ENCODE results near the gene PARD3B. TPM values are rescaled to one million over a fixed set of nuclear protein-coding genes. Genes with fewer than 3 reads are reported as not detected.

Gene PARD3B
- total RNA-seq, 1 donor from 2014 or later, result 6.5 TPM

DNA sequence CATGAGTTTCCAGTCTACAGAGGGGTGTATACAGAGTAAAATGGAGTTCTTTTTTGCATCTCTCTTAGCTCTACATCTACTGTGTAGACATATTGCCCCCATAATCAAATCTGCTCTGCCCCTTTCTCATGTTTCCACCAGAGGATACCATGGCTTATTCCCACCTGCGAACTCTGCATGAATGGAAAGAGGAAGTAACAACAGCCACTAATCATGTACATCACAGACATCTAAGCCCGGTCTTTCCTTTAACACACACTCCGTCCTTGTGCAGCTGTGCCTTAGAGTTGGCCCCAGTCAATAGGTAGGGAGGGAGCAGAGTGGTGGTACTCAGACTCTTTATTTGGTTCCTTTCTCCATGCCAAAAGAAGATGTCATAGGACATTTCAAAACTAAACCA is 989.7 kb downstream of the PARD3B start:
- Histone ChIP-seq H3K4me3 (ENCODE audit: low read depth, low read length) (no peak overlapping the region), H3K27me3 (ENCODE audit: control insufficient read depth, insufficient read depth, low read length) (no peaks in the 10 kb centered on the region), H3K36me3 (ENCODE audit: control insufficient read depth, insufficient read depth, low read length) (no peaks in the 10 kb centered on the region)
- TF ChIP-seq, protein P1, sequence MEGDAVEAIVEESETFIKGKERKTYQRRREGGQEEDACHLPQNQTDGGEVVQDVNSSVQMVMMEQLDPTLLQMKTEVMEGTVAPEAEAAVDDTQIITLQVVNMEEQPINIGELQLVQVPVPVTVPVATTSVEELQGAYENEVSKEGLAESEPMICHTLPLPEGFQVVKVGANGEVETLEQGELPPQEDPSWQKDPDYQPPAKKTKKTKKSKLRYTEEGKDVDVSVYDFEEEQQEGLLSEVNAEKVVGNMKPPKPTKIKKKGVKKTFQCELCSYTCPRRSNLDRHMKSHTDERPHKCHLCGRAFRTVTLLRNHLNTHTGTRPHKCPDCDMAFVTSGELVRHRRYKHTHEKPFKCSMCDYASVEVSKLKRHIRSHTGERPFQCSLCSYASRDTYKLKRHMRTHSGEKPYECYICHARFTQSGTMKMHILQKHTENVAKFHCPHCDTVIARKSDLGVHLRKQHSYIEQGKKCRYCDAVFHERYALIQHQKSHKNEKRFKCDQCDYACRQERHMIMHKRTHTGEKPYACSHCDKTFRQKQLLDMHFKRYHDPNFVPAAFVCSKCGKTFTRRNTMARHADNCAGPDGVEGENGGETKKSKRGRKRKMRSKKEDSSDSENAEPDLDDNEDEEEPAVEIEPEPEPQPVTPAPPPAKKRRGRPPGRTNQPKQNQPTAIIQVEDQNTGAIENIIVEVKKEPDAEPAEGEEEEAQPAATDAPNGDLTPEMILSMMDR (IDR thresholded peaks at IDR 0.05; ENCODE audit: insufficient read depth, low read length, poor library complexity, severe bottlenecking), result no peak
- DNase-seq (ENCODE audit: low read depth), result no peak

DNA sequence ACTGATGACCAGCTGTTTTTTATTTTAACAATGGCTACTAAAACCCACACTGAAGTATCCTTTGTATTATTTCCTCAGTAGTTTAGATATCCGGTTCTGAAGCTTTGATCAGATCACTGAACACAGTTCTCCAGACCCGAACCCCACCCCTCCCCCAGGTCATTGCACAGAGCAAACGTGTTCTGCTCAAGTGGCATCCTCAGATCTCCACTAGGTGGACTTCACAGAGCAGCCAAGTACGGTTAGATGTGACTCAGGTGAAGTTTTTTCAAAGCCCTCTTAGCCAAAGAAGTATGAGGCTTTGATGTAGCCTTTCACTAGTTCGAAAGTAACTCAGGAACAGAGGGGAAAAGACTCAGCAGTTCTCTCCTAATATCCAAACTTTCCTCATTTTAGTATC is 994.3 kb downstream of the PARD3B start:
- TF ChIP-seq, protein P1 (IDR thresholded peaks at IDR 0.05; ENCODE audit: insufficient read depth, low read length, poor library complexity, severe bottlenecking), result no peak
- Histone ChIP-seq H3K4me3 (ENCODE audit: low read depth, low read length) (no peak overlapping the region), H3K36me3 (ENCODE audit: control insufficient read depth, insufficient read depth, low read length) (no peaks in the 10 kb centered on the region), H3K27me3 (ENCODE audit: control insufficient read depth, insufficient read depth, low read length) (no peaks in the 10 kb centered on the region)
- DNase-seq (ENCODE audit: low read depth), result no peak

DNA sequence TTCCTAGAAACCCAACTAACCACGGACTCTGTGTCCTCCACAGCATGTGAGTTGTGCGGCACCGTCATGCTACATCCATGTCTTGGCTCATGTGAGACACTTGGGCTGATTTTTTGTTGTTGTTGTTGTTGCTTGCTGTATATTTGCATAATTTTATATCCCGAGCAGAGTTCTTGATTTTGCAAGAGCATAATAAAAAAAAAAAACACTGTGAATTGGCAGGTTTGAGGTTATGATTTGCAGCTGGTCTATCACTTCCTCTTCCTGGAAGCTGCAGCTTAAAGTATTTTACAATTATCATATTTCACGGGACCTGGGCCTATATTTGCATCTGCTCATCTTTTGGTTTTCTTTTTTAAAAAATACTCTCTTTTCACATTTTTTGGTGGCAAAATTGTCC is 994.8 kb downstream of the PARD3B start:
- no peak overlapping the region for H3K4me3 ChIP-seq (ENCODE audit: low read depth, low read length)
- DNase-seq (ENCODE audit: low read depth), result no peak
- TF ChIP-seq, protein P1 (IDR thresholded peaks at IDR 0.05; ENCODE audit: insufficient read depth, low read length, poor library complexity, severe bottlenecking), result no peak

DNA sequence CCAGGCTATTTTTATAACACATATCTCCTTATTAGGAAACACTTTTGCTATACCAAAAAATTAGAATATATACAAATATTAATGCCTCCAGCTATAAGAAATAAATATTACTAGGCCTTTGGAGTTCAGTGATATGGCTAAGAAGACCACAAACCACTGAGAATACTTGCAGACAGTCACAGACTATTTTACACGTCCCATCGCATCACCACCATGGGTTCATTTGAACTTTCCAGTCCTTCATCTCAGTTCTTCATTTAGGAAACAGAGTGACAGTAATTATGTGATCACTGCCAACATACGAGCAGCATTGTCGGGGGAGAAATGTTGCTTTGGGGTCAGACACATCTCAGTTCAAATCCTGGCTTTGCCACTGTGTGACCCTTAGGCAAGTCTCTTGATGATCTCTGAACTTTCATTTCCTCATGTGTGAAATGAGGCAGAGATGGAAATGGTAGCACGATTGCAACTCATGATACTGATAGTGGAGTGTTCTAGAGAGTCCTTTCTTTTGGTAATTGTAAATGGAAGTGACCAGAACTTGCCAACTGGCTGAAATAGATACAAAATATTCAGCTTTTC is 998.1 kb downstream of the PARD3B start:
- no peak for DNase-seq (ENCODE audit: low read depth)
- Histone ChIP-seq H3K27me3 (ENCODE audit: control insufficient read depth, insufficient read depth, low read length) (no peaks in the 10 kb centered on the region), H3K4me3 (ENCODE audit: low read depth, low read length) (no peak overlapping the region), H3K36me3 (ENCODE audit: control insufficient read depth, insufficient read depth, low read length) (no peaks in the 10 kb centered on the region)
- TF ChIP-seq, protein P1 (IDR thresholded peaks at IDR 0.05; ENCODE audit: insufficient read depth, low read length, poor library complexity, severe bottlenecking), result no peak

More for the DNA sequence above, 994.8 kb downstream of the PARD3B start:
- H3K36me3 ChIP-seq (ENCODE audit: control insufficient read depth, insufficient read depth, low read length), result no peaks in the 10 kb centered on the region
- no peaks in the 10 kb centered on the region for H3K27me3 ChIP-seq (ENCODE audit: control insufficient read depth, insufficient read depth, low read length)

DNA sequence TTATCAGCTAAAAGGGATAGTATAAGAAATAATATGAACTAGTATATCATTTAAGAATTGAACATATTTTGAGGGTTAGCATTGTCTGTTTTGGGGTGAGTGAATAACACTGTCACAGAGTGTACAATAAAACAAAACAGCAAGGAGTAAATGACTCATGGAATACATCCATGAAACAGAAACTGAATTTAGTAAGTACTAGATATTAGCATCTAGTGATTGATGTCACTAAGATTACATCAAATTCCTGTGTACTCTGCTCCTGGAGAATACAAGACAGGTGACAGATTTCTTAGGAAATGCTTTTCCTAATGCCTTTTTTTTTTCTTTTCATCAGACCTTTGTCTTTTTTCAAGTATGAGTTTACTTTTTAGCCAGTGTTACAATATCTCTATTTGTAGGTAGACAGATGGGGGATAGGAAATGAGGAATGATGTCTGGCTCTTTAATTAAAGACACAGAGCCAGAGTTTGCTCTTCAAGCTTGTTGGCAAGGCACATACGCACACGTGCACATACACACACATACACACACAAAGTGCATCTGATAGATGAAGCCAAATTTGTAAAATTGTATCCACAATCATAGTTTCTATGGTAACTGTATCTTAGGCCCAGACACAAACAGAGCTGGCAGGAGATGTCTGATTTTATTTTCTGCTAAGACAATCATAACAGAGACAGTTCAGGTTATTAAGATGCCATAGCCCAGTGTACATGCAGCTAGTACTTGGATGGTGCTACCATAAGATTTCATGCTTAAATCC is 998.8 kb downstream of the PARD3B start:
- Histone ChIP-seq H3K4me3 (ENCODE audit: low read depth, low read length) (no peak overlapping the region), H3K36me3 (ENCODE audit: control insufficient read depth, insufficient read depth, low read length) (no peaks in the 10 kb centered on the region), H3K27me3 (ENCODE audit: control insufficient read depth, insufficient read depth, low read length) (no peaks in the 10 kb centered on the region)
- DNase-seq (ENCODE audit: low read depth), result no peak
- TF ChIP-seq, protein P1 (IDR thresholded peaks at IDR 0.05; ENCODE audit: insufficient read depth, low read length, poor library complexity, severe bottlenecking), result no peak

All from kidney epithelial cell (primary cell).